ENCODE results near the gene DOK4.

The DOK4 gene

DNA sequence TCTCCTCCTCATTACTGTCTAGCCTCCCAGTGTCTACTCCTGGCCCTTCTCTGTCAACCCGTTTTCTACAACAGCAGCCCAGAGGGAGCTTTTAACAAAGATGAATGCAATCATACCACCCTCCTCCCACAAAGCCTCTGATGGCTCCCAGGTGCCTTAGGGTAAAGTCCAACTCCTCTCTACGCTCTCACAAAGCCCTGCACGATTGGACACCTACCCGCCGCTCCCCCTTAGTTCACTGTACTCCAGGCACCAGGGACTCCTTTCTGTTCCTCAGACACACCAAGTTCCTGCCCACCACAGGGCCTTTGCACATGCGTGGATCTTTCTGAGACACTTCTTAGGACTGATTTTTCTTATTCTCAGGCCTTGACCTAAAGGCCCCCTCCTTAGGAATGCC, 32.6 kb upstream of the DOK4 start:
- no peak for DNase-seq

DNA sequence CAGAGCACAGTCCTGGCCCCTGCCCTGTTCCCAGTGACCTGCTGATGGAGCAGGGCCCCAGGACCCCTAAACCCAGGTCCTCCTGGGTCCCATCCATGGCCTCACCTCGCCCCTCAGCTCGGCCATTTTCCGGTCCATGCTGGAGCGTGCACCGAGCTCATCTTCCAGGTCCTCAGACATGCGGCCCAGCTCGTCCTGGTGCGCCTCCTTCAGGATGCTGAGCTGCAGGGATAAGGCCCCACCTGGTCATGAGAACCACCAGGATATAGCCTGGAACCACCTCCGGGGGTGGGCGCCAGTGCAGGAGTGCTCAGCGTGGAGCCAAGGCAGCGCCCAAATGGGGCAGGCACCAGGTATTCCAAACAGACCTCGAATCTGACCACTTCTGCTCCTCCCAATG, 32.2 kb upstream of the DOK4 start:
- DNase-seq, result no peak

DNA sequence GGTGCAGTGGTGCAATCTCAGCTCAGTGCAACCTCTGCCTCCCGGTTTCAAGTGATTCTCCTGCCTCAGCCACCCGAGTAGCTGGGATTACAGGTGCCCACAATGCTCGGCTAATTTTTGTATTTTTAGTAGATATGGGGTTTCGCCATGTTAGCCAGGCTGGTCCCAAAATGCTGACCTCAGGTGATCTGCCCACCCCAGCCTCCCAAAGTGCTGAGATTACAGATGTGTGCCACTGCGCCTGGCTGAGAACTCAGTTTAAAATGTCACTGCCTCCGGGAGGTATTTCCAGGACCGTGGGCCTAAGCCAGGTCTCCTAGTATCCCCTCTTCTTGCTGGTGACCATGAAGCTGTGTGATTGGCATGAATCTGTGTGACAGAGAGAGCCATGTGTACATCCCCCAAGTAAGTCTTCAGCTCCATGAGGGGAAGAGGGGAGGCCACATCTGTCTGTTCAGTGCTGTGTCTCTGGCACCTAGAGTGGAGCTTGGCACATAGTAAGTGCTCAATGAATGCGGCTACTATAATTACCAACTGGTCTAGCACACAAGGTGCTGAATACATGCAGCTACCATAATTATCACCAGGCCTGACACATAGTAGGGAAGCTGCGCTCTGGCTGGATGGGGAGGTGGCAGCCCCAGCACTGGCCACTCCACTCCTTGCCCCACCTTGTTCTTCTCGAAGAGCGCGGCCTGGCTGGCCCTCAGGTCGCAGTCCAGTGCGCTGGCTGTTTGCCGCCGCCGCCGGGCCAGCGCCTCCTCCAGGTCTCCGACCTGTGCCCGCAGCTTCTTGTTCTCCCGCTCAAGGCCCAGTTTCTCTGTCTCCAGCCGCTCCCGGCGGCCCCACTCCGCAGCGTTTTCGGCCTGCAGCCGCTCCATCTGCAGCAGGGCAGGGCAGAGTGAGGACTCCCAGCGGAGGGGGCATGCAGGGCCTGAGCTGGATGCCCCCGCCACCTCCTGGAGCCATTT, 31.4 kb upstream of the DOK4 start:
- no peak for DNase-seq

DNA sequence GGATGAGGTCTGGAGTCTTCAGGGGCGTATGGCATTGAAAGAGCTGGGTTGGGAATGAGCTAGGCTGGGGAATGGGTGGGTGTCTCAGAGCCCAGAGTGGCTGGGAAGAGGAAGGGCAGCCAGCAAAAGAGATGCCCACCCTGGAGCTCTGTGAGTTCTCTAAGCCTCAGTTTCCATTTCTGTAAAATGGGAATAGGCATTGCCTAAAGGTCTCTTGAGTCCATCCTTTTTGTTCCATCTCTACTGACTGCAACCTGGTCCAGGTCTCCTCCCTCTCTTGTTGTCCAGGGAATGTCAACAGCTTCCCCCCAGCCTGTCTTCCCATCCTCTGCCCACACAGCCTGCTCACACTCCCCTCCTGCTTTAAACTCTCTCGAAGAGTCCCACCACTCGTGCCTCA, 30.5 kb upstream of the DOK4 start:
- DNase-seq, result no peak

DNA sequence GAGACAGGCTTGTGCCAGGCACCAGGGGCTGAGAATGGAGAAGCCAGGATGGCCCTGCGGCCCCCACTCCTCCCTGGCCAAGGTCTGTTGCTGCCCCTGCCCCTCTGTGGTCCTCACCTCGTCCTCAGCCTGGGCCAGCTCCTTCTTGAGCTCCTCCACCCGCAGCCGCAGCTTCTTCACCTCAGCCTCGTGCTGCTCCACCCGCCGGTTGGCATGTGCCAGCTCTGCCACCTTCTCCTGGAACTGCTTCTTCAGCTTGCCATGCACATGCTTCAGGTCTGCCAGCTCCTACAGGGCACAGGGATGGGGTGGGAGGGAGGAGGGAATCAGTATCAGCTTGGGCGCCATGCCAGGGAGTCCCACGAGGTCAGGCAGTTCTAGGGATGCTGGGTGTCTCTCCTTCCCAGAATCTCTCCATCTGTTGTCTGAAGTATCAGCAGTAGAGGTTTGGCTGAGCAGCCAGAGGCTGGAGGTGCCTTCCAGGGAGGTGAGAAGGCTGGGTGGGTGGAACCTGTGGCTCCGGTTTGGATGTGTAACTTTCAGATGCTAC, 30.0 kb upstream of the DOK4 start:
- no peak for DNase-seq

DNA sequence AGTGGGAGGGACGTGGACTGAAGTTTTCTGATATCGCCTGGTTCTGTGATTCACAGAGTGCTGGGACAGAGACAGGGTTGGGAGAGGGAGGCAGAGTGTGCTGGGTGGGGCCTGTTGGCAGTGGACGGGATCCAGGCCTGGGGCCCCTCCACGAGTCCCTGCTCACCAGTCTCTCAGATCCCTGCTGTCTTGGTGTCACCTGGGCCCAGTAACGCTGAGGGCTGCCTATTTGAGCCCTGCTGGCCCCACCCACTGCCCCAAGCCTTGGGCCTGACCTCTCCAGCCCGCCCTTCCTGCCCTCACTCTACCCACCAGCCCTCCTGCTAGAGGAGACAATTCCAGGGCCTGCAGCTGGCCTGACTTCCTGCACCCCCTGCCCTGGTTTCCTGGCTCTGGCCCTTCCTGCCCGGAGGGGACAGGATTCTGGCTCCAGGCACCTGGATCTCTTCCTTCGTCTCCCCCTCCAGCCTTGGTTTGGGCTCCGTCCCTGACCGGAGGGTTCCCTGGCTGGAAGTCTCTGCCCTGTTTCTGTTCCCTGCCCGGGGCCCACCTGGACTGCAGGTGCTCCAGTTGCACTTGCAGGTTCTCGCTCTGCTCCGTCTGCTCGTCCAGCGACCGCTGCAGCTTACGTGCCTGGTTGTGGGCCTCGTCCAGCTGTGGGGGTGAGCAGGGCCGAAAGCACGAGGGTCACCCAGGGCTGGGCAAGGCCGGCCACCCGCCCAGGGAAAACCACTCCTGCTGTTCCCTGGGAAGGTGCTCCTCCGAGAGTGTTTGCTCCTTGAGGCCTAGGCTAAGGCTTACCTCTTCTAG, 28.7 kb upstream of the DOK4 start:
- no peak for DNase-seq

DNA sequence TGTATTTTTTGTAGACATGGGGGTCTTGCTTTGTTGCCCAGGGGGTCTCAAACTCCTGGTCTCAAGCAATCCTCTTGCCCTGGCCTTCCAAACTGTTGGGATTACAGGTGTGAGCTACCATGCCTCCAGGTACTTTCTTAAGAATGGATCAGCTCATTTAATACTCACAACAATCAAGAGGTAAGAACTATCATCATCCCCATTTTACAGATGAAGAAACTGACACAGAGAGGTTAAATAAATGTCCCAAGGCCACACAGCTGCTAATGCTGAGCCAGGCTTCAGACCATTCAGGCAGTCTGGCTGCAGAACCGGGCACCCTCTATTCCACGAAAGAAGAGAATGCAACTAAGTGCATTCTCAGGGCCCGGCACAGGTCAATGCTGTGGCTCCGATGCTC, 28.1 kb upstream of the DOK4 start:
- no peak for DNase-seq

DNA sequence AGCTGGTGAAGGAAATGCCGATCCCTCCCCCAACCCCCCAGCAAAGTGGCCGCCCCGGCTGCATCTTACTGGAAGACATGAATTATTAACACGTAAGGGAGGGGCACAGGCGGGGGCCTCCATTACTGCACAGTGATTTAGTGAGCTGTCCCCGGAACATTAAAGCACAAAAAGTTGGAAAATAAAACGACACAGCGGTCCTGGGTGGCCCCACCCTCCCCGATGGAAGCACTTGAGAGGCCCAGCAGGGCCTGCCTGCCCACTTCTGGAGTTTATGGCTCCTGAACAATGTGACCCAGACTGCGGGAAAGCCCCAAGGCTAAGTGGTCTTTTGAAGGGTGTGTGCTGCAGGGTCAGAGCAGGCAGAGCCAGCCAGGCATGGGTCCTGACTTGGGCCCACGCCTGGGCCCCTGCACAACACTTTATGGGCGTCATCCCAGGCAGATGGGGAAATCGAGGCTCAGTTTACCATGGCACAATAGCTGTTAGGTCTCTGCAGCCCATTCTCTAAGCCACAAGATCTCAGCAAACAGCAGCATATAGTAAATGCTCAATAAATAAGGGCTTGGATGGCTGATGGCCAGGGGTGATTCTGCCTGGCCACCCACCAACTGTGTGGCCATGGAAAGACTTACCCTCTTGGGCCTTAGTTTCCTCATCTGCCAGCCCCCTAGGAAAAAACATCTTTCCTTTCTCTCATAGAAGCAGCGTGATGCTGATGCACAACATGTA, 27.2 kb upstream of the DOK4 start:
- no peak for DNase-seq

DNA sequence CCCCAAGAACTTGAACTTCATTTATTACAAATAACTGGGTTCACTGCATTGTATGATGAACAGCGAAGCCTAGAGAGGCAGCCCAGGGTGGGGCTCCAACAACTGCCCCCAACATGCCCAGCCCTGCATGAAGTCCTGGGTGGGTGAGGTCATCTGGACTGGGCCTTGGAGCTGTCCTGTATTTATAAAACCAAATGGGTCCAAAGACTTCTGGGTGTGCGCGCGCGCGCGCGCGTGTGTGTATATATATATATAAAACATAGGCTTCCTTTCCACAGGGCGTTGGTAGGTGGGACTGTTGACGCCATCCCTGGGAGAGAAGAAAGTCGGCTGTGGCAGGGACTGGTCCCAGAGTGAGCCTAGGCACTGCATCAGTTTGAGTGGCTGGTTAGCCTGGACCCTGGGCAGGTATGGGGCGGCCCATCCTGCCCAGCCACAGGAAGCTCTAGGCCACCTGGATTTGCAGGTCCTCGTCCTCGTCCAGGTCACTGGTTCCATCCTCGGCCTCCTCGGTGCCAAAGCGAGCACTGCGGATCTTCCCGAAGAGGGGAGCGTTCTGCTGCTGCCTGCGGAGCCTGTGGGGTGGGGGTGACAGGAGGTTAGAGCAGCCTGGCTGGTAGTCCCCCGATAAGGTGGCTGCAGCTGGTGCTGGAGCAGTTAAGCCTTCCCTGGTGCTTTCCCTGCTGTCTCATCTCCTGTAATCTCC, 26.2 kb upstream of the DOK4 start:
- no peak for DNase-seq

DNA sequence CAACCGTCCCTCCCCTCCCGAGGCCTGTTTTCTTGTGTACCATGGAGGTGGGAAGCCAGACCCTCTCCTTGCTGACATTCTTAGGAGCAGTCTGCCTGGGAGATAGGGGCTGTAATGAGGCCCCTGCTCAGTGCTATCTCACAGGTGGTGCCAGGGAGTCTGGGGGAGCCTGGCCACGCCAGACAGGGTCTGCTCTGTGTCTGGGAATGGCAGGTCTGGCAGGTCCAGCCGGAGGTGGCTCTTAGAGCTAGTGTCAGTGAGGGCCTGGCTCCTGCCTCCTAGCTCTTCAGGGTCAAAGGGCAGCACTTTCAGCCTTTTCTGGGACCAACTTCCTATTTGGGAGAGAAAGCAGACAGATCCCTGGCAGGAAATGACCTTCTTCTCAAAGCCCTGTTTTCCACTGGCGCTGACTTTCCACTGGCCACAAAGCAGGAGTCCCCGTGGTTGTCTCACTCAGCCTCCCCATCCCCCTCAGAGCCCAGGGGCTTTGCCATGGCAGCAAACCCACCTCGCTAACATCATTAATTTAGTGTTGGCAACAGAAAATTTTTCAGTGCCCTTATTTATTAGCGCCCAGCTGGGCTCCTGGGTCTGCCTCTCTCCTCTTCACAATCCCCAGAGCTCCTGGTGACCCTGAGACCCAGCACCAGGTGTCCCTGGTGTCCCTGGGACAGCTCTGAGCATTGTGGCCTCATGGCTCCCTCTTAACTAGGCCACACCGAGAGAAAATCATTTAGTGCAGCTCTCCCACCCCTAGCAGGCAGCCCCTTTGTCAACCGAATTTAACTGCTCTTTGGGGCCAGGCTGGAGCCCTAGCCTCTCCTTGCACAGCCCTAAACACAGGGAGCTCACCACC, 24.0 kb upstream of the DOK4 start:
- no peak for DNase-seq

DNA sequence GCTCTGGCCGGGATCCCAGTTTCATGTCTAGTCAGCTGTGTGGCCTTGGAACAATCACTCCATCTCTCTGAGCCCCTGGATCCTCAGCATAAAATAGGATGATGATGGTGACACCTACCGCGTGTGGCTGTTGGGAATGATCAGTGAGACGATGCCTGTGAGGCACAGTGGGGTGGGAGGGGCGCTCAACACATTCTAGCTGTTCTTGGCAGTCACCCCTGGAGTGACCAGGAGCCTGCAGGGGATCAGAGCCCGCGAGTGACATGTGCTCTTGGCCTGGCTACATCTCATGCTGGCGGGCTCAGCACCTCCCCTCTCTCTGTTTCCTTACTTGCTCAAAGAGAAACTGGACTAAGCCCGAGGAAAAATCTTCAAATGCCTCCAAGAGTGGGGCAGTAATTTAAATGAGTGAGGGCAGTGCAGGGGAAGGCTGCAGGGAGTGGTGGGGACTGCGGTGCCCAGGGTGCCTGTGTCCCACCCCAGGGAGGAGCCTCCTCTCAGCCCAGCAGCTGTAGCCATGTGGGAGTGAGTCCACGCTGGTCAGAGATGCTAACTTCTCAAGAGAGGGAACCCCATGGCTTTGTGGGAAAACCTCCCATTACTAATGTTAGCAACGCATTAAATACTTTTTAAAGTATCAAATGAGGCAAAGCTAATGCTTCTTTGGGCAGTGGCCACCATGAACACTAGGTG, 23.1 kb upstream of the DOK4 start:
- no peak for DNase-seq

DNA sequence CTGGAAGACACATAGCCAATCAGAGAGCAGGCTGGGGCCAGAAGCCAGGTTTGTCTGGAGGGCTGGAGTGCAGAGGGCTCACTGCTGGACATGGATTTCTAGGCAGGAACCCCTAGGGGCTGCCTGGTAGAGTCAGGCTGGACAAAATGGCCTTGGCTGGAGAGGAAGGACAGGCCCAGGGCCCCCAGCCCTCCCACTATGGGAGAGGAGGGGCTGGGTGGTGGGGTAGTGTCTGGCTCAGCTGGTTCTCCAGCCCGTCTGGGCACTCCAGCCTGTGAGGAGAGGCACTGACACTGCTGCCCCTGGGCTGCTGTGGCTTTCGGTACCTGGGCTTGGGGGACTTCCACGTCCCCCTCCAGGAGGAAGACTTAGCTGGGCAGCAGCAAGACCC, 21.7 kb upstream of the DOK4 start:
- no peak for DNase-seq

DNA sequence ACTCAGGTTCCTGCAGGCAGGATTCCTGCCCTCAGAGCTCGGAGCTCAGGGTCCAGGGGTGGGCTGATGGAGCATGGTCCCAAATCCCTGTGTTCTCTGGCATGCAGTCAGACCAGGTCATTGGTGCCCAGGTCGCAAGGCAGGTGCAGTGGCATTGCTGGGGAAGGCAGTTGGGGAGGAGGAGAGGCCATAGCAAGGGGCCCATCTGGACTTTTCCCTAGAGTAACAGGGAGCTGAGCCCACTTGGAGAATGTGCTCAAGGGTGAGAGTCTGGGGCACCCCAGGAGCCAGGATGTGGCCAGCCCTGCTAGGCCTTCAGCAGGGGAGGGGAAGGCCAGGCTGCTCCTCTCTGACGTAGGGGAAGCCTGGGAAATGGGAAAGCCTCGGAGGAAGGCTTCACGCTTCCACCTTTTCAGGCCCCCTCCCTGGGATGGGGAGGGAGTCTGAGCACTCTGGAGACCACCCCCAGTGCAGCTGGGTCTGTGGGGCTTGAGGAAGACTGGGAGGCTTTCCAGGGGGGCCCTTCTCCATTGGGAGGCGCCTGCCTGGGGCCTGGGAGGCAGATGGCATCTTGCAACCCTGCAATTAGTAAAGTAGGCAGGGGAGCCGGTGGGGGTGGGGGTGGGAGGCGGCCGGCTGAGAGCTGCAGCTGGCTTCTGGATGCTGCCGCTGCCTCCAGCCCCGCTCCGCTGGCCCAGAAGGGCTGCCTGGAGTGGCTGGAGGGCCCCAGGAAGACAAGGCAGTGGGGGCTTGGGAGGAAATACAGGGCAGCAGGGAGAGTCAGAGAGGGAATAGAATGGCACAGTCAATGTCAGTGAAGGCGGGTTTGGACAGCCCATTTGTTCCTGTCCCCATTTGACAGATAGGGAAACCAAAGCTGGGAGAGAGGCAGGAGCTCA, 21.1 kb upstream of the DOK4 start:
- DNase-seq, result no peak

DNA sequence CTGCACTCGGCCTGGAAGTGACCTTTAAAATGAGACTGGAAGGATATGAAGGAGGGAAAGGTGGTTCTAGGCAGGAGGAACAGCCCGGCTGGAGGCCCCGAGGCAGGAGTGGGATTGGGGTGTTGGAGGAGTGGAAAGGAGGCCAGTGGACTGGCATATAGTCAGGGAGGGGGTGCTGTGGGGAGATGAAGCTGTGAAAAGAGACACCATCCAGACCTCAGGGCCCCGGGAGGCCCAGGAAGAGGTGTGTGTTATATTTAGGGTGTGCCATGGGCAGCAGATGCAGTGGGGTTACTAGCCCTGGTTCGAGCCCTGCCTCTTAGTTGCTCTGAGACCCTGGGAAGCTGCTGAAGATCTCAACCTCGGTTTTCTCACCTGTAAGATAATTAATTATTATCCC, 18.9 kb upstream of the DOK4 start:
- DNase-seq, result no peak

DNA sequence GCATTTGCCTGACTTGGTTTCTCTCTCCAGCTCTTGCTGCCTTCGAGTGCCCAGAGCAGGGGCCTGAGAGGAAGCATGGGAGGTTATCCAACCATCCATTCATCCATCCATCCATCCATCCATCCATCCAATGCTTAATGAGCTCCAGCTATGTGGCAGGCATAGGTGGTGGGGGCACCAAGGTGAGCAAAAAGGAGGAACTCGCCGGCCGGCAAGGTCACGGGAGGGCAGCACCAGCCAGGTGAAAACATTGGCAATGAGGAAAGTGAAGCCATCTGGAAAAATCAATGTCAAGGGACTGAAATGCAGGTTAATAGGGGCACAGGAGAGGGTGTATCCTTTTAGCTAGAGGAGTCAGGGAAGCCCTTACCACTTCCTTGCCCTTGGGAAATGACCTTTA, 18.2 kb upstream of the DOK4 start:
- DNase-seq, result no peak

DNA sequence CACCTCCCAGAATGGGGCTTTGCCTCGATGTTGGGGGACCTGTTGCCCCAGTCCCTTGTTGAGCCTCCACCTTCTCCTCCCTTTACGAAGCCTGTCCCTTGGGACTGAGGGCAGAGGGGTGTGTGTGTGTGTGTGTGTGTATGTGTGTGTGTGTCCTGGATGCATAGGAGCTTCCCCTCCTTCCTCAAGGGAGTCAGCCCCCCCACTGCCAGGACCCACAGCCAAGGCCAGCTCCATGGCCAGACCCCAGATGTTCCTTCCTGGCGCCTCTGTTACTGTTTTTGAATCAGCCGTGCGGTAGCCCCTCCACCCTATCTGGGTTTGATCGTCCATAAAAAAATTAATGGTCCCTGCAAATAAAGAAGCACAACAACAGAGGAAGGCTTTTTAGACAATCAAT, 17.7 kb upstream of the DOK4 start:
- DNase-seq, result no peak

DNA sequence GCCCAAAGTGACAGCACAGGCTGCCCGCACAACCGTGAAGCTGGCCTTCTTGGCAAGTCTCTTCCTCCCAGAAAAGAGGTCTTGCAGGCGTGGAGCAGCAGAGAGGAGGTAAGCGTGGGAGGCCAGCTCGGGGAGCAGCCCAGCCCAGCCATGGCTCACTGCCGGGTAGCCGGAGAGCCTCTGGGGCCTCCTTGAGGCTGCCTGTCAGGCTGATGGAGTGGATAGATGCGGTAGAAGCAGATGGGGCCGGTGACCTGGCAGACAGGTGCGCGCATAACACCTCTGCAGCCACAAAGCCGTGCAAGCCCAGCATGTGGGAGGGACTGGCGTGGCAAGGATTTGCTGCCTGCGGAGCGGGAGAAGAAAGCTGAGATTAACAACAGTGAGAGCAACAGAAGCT, 17.1 kb upstream of the DOK4 start:
- DNase-seq, result no peak

DNA sequence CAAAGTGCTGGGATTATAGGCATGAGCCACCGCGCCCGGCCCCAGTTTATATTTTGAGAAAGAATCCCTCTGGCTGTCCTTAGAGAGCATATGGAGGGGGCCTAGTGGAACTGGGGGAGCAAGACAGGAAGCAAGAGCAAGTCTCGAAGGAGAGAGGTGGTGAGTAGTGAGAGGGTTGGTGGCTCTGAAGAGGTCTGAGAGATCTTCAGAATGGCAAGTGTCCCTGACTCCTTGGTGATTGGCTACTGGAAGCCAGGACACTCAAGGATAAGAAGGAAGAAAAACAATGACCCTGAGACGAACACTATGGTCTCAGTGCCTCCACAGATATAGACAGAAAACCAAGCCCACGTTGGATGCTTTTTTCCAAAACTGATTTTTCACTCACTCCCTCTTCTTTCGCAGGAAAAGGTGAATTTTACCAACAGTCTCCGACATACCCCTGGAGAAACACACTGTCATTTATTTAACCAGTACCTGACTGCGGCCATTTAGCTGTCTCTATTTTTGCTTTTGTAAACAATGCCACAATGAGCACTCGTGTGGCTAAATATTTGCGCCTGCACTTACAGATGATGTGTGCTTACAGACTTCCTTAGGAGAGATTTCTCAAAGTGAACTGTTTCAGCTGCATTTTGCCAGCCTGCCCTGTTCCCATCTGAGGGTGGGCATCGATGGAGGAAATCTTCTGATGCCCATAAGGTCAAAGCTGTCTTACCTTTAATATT, 15.9 kb upstream of the DOK4 start:
- no peak for DNase-seq

DNA sequence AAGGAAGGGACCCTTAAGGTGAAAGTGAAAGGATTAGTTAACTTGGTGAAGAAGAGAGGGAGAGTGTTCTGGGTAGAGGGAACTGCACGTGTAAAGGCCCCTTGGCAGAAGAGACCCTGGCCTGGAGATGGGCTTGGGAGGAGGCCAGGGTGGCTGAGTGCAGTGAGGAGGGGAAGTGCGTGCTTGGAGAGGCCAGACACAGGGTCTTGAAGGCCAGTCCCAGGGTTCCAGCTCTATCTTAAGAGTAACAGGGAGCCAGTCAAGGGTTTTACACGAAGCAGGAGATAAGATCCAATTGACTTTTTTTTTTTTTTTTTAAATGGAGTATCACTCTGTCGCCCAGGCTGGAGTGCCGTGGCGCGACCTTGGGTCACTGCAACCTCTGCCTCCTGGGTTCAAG, 15.2 kb upstream of the DOK4 start:
- no peak for DNase-seq

Data from activated CD8-positive, alpha-beta memory T cell treated with anti-CD3 and anti-CD28 coated beads, Interleukin-2, amount 50 U/mL, for 48 hours (primary cell).